Measurements from ENCODE around the gene ULK1.

The ULK1 gene

GRCh38 chr12:131894313-131894860 is at the start of gene ULK1:
Gene ULK1, plus strand, starts transcription at chr12:131894622. Its CDS starts 380 bp downstream, at chr12:131895002.
- DNase-seq (ENCODE audit: low spot score): peak; percentile 95

DNA sequence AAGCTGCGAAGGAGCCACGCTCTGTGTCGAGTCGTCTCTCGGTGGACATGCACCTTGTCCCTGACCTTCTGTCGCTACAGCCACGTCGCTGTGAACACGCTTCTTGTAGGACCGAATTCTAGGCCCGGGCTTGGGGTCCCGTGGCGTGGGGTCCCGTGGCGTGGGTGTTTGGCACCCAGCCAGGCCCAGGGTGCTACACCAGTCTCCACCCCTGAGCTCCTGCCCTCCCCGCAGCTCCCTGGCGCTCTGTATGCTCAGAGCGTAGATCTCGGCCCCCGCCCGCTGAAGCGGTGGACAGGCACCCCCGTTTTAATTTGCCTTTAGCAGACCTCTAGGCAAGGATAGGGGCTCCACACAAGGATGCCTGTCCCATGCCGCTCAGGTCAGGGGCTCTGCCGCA is 49.8 kb upstream of the ULK1 start:
- DNase-seq (ENCODE audit: low spot score): no peak

DNA sequence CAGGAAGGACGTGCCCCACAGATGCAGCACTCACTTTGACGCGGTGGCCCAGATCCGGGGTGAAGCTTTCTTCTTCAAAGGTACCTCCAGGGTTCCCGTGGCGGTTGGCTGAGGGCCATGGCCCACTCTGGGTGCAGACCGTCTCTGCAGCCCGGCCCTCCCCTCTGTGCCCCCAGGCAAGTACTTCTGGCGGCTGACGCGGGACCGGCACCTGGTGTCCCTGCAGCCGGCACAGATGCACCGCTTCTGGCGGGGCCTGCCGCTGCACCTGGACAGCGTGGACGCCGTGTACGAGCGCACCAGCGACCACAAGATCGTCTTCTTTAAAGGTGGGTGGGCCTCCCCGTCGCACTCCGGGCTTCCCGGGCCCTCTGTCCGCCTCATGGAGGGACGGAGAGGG is 49.3 kb upstream of the ULK1 start:
- no peak for DNase-seq (ENCODE audit: low spot score)

- DNase-seq (ENCODE audit: low spot score): no peak
Measured at GRCh38 chr12:131847456-131847855, 47.0 kb upstream of the ULK1 start.

- no peak for DNase-seq (ENCODE audit: low spot score)
Measured at GRCh38 chr12:131848753-131849152, 45.7 kb upstream of the ULK1 start.

GRCh38 chr12:131849700-131850553 is 44.5 kb upstream of the ULK1 start:
- no peak for DNase-seq (ENCODE audit: low spot score)

DNA sequence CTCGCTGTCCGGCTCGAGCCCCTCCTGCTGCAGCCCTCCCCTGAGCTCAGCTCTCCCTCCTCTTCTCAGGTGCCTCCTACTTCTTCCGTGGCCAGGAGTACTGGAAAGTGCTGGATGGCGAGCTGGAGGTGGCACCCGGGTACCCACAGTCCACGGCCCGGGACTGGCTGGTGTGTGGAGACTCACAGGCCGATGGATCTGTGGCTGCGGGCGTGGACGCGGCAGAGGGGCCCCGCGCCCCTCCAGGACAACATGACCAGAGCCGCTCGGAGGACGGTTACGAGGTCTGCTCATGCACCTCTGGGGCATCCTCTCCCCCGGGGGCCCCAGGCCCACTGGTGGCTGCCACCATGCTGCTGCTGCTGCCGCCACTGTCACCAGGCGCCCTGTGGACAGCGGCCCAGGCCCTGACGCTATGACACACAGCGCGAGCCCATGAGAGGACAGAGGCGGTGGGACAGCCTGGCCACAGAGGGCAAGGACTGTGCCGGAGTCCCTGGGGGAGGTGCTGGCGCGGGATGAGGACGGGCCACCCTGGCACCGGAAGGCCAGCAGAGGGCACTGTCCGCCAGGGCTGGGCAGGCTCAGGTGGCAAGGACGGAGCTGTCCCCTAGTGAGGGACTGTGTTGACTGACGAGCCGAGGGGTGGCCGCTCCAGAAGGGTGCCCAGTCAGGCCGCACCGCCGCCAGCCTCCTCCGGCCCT is 43.4 kb upstream of the ULK1 start:
- DNase-seq (ENCODE audit: low spot score): no peak

GRCh38 chr12:131851741-131852550 is 42.5 kb upstream of the ULK1 start:
- no peak for DNase-seq (ENCODE audit: low spot score)

DNA sequence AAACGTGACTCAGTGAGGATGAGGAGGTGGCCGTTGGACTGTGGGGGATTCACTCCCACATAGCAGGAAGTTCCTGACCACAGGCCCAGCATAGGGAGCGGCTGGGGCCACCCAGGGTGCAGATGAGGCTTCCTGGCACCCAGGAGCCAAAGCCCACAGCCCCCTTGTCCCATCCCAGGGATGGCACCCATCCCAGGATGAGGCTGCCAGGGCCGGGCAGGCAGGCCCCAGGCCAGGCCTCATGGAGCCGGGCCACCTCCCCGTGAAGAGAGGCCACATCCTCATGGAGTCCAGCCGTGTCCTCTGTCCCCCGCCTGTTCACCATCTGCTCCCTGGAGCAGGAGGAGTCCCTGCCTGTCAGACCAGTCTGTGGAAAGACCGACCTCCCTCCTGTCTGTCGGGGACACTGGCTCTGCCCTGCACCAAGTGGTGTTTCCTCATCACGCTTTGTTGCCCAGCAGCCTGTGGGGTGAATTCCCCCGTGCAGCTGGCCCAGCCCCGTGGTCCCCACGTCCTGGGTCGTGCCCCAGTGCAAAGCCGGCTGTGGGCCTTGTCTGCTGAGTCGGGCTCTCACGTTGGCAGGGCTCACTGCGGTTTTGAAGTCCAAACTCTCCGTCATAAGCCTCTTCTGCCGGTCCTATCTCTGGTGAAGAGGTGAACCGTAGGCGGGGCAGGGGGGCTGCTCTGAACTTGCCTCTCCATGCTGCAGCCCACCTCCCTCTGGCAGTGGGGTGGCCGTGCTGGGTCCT is 41.7 kb upstream of the ULK1 start:
- no peak for DNase-seq (ENCODE audit: low spot score)

- peak; percentile 50 for DNase-seq (ENCODE audit: low spot score)
Measured at GRCh38 chr12:131853832-131854797, 40.3 kb upstream of the ULK1 start.

DNA sequence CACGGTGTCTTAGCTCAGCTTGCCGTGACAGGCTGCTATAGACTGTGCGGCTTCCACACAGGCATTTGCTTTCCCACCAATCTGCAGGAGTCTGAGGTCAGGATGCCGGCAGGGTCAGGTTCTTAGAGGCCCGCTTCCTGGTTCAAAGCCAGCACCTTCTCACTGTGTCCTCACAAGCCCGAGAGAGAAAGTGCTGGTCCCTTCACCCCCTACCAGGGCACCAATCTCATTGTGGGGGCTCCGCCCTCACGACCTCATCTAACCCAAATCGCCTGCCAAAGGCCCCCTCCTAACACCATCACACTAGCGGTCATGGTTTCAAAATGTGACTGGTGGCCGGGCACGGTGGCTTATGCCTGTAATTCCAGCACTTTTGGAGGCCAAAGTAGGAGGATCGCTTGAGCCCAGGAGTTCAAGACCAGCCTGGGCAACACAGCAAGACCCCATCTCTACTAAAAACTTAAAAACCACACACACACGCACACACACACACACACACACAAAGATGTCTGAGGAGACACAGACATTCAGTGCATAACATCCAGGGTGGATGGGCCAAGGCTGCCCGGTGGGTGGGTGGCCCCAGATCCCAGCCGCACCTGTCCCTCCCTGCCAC is 39.5 kb upstream of the ULK1 start:
- DNase-seq (ENCODE audit: low spot score): no peak

DNA sequence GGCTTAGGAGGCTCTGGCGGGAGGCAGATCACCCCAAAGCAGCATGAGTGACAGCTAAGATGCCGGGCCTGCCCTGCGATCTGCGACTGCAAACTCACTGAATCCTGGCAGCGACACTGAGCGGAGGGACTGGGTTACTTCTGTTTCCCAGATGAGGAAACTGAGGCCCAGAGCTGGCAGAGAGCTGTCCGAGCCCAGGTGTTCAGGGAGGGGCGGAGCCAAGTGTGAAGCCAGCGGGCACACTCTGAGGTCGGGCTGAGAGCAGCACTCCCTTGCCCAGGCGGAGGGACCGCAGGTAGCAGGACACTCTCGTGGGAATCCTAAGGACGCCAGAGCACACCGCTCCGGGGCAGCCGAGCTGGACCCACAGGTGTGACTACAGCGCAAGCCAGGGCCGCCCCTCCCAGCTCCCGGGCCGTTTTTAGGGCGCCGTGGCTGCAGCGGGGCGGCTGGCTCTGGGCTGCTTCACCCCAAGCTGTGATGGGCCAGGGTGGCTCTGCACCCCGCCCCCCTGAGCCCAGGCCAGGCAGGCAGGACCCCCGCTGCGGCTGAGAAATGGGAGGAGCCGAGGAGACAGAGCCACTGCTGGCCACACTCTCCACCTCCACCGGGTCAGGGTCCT is 38.8 kb upstream of the ULK1 start:
- no peak for DNase-seq (ENCODE audit: low spot score)

DNA sequence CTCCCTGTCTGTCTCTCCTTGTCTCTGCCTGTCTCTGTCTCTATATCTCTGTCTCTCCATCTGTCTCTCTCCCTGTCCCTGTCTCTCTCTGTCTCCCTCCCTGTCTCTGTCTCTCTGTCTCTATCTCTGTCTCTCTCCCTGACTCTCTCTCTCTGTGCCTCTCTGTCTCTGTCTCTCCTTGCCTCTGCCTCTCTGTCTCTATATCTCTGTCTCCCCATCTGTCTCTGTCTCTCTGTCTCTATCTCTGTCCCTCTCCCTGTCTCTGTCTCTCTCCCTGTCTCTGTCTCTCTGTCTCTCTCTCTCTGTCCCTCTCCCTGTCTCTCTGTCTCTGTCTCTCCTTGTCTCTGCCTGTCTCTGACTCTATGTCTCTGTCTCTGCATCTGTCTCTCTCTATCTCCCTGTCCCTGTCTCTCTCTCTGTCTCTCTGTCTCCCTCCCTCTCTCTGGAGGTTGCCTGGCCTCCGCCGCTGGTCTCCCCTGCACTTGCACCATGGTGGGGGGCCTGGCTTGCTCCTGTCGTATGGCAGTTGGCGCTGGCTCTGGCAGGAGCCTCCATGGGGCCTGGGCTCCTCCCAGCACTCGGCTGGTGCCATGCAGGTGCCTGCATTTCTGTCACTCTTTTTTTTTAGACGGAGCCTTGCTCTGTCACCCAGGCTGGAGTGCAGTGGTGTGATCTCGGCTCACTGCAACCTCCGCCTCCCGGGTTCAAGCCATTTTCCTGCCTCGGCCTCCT is 37.9 kb upstream of the ULK1 start:
- no peak for DNase-seq (ENCODE audit: low spot score)

GRCh38 chr12:131857908-131858850 is 36.2 kb upstream of the ULK1 start:
- no peak for DNase-seq (ENCODE audit: low spot score)

GRCh38 chr12:131860472-131861260 is 33.8 kb upstream of the ULK1 start:
- DNase-seq (ENCODE audit: low spot score): peak; percentile 92

- DNase-seq (ENCODE audit: low spot score): no peak
Measured at GRCh38 chr12:131861261-131862083, 33.0 kb upstream of the ULK1 start.
